ENCODE results near the gene EFNA1.
A peak's percentile ranks its signal among the peaks of the same experiment; 100 is the strongest.

Gene EFNA1

GRCh38 chr1:155091071-155092051 is 36.3 kb upstream of the EFNA1 start (continued):
- TF ChIP-seq, protein P1, sequence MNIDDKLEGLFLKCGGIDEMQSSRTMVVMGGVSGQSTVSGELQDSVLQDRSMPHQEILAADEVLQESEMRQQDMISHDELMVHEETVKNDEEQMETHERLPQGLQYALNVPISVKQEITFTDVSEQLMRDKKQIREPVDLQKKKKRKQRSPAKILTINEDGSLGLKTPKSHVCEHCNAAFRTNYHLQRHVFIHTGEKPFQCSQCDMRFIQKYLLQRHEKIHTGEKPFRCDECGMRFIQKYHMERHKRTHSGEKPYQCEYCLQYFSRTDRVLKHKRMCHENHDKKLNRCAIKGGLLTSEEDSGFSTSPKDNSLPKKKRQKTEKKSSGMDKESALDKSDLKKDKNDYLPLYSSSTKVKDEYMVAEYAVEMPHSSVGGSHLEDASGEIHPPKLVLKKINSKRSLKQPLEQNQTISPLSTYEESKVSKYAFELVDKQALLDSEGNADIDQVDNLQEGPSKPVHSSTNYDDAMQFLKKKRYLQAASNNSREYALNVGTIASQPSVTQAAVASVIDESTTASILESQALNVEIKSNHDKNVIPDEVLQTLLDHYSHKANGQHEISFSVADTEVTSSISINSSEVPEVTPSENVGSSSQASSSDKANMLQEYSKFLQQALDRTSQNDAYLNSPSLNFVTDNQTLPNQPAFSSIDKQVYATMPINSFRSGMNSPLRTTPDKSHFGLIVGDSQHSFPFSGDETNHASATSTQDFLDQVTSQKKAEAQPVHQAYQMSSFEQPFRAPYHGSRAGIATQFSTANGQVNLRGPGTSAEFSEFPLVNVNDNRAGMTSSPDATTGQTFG (tag by site-specific recombination; IDR thresholded peaks at IDR 0.05; ENCODE audit: borderline replicate concordance), result no peak
- TF ChIP-seq ZNF335 (tag by site-specific recombination; conservative IDR thresholded peaks at IDR 0.05) (peak; percentile 45), PRDM10 (tag by site-specific recombination; IDR thresholded peaks at IDR 0.05) (no peak; the same call in 1 of the 2 replicates), ZNF558 (tag by site-specific recombination; IDR thresholded peaks at IDR 0.05) (no peak), ZNF366 (tag by site-specific recombination; conservative IDR thresholded peaks at IDR 0.05) (no peak), ZBTB8A (tag by site-specific recombination; IDR thresholded peaks at IDR 0.05) (peak; percentile 43; the same call in 1 of the 2 replicates), GLIS2 (tag by site-specific recombination; IDR thresholded peaks at IDR 0.05) (peak; percentile 69), ZNF692 (tag by site-specific recombination; IDR thresholded peaks at IDR 0.05) (0 out of 2 replicates have a peak, but pooled peaks have one; percentile 39), BCL6B (tag by site-specific recombination; IDR thresholded peaks at IDR 0.05) (no peak), KLF16 (tag by site-specific recombination; IDR thresholded peaks at IDR 0.05) (0 out of 2 replicates have a peak, but pooled peaks have one; percentile 17), HOXC10 (CRISPR knock-in tag; IDR thresholded peaks at IDR 0.05) (no peak), ZNF221 (tag by site-specific recombination; IDR thresholded peaks at IDR 0.05; ENCODE audit: borderline replicate concordance) (no peak)

DNA sequence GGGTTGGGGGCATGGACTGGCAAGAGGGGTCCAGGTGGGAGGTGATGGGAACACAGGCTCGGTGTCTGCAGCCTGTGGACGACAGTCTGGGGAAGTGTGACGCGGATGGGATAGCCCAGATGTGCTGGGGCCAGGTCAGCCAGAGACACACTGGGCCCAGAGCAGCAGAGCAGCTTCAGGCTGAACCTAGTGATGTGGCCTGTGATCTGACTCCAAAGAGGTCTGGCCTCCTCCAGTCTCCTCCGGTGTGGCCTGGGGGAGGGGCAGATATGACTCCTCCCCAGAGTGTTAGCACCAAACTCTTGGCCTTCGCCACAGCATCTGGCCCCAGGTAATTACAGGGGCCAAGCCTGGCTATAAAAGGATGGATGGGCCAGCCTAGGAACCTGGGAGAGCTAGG is 35.5 kb upstream of the EFNA1 start:
- no peaks in the 10 kb centered on the region for H3K36me3 ChIP-seq (ENCODE audit: control insufficient read depth in 2 of 2, insufficient read depth in 1 of 2, low read length in 2 of 2)
- POLR2A ChIA-PET, result interaction anchor here (0.9 to 2.0 kb wide), 6 partner anchors 34 to 81 kb away, joined by 3 to 17 read pairs (median 6); partner anchors contain the start of genes DPM3, EFNA1, KRTCAP2 and TRIM46
- H3K4me1 ChIP-seq (ENCODE audit: control insufficient read depth, insufficient read depth, low read length), result peaks cover 7% of the 10 kb centered on the region
- no peaks in the 10 kb centered on the region for H3K9me3 ChIP-seq (ENCODE audit: control insufficient read depth, insufficient read depth, low read depth, low read length)
- H3K4me3 ChIP-seq (ENCODE audit: low read depth, low read length), result no peak overlapping the region
- CTCF ChIA-PET, result interaction anchor here (0.6 to 13.8 kb wide), 29 partner anchors 10 to 644 kb away, joined by 3 to 439 read pairs (median 6); partner anchors contain the start of genes EFNA1, EFNA3, KRTCAP2 and SLC50A1
- H3K27ac ChIP-seq (ENCODE audit: extremely low read depth, low read depth, low read length), result no peak overlapping the region
- peak; percentile 11 for TF ChIP-seq ZBTB26 (tag by site-specific recombination; optimal IDR thresholded peaks at IDR 0.05)
- no peak for TF ChIP-seq ZNF214 (tag by site-specific recombination; IDR thresholded peaks at IDR 0.05; ENCODE audit: borderline replicate concordance)
- no peak for TF ChIP-seq ZNF513 (tag by site-specific recombination; IDR thresholded peaks at IDR 0.05)
- TF ChIP-seq WT1 (tag by site-specific recombination; IDR thresholded peaks at IDR 0.05), result no peak
- TF ChIP-seq EGR2 (tag by site-specific recombination; IDR thresholded peaks at IDR 0.05; ENCODE audit: low read depth), result no peak
- no peak for TF ChIP-seq KLF10 (tag by site-specific recombination; IDR thresholded peaks at IDR 0.05)
- TF ChIP-seq ZNF776 (tag by site-specific recombination; IDR thresholded peaks at IDR 0.05; ENCODE audit: borderline replicate concordance), result no peak
- no peak for TF ChIP-seq ZNF221 (tag by site-specific recombination; IDR thresholded peaks at IDR 0.05; ENCODE audit: borderline replicate concordance)
- no peak for TF ChIP-seq ZNF426 (tag by site-specific recombination; IDR thresholded peaks at IDR 0.05)
- no peak for TF ChIP-seq SP3 (tag by site-specific recombination; IDR thresholded peaks at IDR 0.05)

Data from HEK293 (cell line).